Endothelial cell (in vitro differentiated cells): ENCODE results near the gene PTPRD. TPM values are rescaled to one million over a fixed set of nuclear protein-coding genes. Genes with fewer than 3 reads are reported as not detected.

Experiments
- DNase-seq: peaks from one replicate; pipeline ENCODE4 v3.0.0; 2021; ENCODE audit warnings: low spot score
- H3K27ac Mint-ChIP-seq: one replicate; pipeline ENCODE4 v1.8.0; 2021; ENCODE audit warnings: mixed read lengths, inconsistent platforms; ENCODE audit not compliant: unreplicated experiment
- H3K27me3 Mint-ChIP-seq: one replicate; pipeline ENCODE4 v1.8.0; 2021; ENCODE audit warnings: mild to moderate bottlenecking, moderate library complexity, mixed read lengths, inconsistent platforms; ENCODE audit not compliant: unreplicated experiment
- H3K36me3 Mint-ChIP-seq: one replicate; pipeline ENCODE4 v1.8.0; 2021; ENCODE audit warnings: mild to moderate bottlenecking, low read depth, mixed read lengths, inconsistent platforms; ENCODE audit not compliant: unreplicated experiment
- H3K4me1 Mint-ChIP-seq: one replicate; pipeline ENCODE4 v1.8.0; 2021; ENCODE audit warnings: mild to moderate bottlenecking, mixed read lengths, inconsistent platforms; ENCODE audit not compliant: unreplicated experiment
- H3K4me3 Mint-ChIP-seq: one replicate; pipeline ENCODE4 v1.8.0; 2021; ENCODE audit warnings: mild to moderate bottlenecking, mixed read lengths, inconsistent platforms; ENCODE audit not compliant: unreplicated experiment
- H3K9me3 Mint-ChIP-seq: one replicate; pipeline ENCODE4 v1.8.0; 2021; ENCODE audit warnings: mixed read lengths, inconsistent platforms; ENCODE audit not compliant: unreplicated experiment
- total RNA-seq: library from RNA; stranded (reverse); fragmentation: NEBNext Ultra II Directional; extraction: Animal tissue kit (Norgen Biotek cat#: 25700); gene quantifications from one replicate; pipeline ENCODE4 v1.2.1, GENCODE V29; 2021; ENCODE audit not compliant: unreplicated experiment
- TF ChIP-seq, protein P1 (sequence below): fragments of 200-600 bp; sonication (generic); IDR thresholded peaks from one replicate; pipeline ENCODE4 v1.5.0; 2021; ENCODE audit warnings: antibody characterized with exemption; ENCODE audit not compliant: unreplicated experiment

Gene PTPRD
- total RNA-seq, 1 donor from 2014 or later = 47.8 TPM

DNA sequence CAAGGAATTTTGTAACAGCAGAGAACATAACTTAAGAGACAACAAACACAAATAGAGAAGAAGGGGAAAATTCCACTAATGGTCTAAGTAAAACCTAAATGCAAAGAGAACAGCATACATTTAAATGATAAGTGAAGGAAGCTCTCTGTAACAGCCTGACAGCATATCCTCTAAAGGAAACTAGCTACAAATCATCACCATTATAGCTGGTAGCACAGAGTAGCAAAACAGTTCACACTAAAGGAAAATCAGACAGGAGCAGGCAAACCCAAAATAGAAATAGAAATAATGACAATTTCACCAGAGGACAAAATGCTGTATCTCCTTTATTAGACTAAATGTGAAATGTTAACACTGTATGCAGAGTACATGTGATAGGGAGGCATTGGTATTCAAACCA is 532.8 kb downstream of the PTPRD start:
- no peaks in the 10 kb centered on the region for H3K27me3 Mint-ChIP-seq
- TF ChIP-seq, protein P1, sequence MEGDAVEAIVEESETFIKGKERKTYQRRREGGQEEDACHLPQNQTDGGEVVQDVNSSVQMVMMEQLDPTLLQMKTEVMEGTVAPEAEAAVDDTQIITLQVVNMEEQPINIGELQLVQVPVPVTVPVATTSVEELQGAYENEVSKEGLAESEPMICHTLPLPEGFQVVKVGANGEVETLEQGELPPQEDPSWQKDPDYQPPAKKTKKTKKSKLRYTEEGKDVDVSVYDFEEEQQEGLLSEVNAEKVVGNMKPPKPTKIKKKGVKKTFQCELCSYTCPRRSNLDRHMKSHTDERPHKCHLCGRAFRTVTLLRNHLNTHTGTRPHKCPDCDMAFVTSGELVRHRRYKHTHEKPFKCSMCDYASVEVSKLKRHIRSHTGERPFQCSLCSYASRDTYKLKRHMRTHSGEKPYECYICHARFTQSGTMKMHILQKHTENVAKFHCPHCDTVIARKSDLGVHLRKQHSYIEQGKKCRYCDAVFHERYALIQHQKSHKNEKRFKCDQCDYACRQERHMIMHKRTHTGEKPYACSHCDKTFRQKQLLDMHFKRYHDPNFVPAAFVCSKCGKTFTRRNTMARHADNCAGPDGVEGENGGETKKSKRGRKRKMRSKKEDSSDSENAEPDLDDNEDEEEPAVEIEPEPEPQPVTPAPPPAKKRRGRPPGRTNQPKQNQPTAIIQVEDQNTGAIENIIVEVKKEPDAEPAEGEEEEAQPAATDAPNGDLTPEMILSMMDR = no peak
- H3K27ac Mint-ChIP-seq = no peak overlapping the region
- no peaks in the 10 kb centered on the region for H3K36me3 Mint-ChIP-seq
- H3K9me3 Mint-ChIP-seq = no peaks in the 10 kb centered on the region
- H3K4me1 Mint-ChIP-seq = peaks cover 2% of the 10 kb centered on the region
- no peak overlapping the region for H3K4me3 Mint-ChIP-seq
- DNase-seq = no peak

GRCh38 chr9:10079284-10079964 is 533.4 kb downstream of the PTPRD start:
- no peak overlapping the region for H3K4me3 Mint-ChIP-seq
- no peaks in the 10 kb centered on the region for H3K36me3 Mint-ChIP-seq
- H3K9me3 Mint-ChIP-seq = no peaks in the 10 kb centered on the region
- H3K27me3 Mint-ChIP-seq = no peaks in the 10 kb centered on the region
- DNase-seq = no peak
- peaks cover 2% of the 10 kb centered on the region for H3K4me1 Mint-ChIP-seq
- TF ChIP-seq, protein P1 = no peak
- H3K27ac Mint-ChIP-seq = no peak overlapping the region

- no peak overlapping the region for H3K4me3 Mint-ChIP-seq
- H3K9me3 Mint-ChIP-seq = no peaks in the 10 kb centered on the region
- no peaks in the 10 kb centered on the region for H3K27me3 Mint-ChIP-seq
- no peaks in the 10 kb centered on the region for H3K4me1 Mint-ChIP-seq
- no peak overlapping the region for H3K27ac Mint-ChIP-seq
- H3K36me3 Mint-ChIP-seq = no peaks in the 10 kb centered on the region
- no peak for DNase-seq
- TF ChIP-seq, protein P1 = no peak
Measured at GRCh38 chr9:10071579-10071978, 541.2 kb downstream of the PTPRD start.

DNA sequence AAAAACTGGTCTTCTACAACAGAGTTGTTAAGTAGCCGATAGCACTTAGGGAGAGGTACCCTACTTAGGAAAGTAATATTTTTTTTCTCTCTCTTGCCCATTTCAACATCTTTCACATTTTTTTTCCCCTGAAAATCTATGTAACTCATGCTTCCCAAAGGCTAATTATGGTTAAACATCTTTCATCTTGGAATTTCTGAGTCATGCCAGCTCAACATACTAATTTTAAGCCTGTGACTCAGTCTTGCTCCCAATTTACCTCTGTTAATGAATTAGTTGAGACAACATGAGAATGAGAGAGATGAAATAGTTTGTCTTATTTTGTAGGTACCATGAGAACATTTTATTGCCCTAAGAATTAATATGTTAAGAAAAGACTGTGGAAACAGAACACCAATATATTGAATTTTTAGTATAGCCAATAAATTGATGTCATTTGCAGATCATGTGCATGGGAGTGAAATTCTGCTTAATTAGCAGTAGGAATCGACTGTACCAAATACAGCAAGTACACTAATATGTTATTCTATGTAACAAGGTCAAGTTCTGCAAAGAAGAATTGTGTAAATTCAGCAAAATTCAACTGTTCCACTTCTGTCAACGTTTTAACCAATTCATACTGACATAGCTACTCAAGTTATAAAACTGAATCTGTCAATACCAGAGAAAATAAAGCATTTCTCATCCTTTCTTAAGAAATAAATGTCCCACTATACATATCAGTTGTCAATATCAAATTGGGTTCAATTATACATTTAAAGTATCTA is 550.0 kb downstream of the PTPRD start:
- Mint-ChIP-seq H3K4me1 (no peaks in the 10 kb centered on the region), H3K27ac (no peak overlapping the region), H3K27me3 (no peaks in the 10 kb centered on the region), H3K36me3 (no peaks in the 10 kb centered on the region), H3K4me3 (no peak overlapping the region), H3K9me3 (no peaks in the 10 kb centered on the region)
- TF ChIP-seq, protein P1 = no peak
- no peak for DNase-seq

DNA sequence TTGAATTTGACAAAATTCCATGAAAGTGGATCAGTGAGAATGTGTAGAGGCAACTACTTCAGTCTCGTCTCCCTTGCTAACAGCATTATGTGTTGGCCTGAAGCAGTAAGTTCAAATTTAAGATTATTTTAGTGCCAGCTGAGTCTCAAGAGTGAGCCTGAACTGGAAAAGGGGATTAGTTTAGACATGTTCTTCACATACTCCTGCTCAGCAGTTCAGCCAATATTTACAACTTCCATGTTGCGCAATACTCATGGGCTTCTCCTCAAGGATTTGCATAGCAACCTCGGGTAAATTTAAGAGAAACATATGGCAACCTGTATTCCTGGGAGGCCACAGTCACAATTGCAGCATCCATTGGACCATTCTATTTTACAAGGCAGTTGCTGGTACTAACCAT is 553.8 kb downstream of the PTPRD start:
- Mint-ChIP-seq H3K4me3 (no peak overlapping the region), H3K9me3 (no peaks in the 10 kb centered on the region), H3K4me1 (no peaks in the 10 kb centered on the region), H3K27ac (no peak overlapping the region), H3K36me3 (no peaks in the 10 kb centered on the region), H3K27me3 (no peaks in the 10 kb centered on the region)
- TF ChIP-seq, protein P1 = no peak
- DNase-seq = no peak
